Sigmoid colon (tissue), 7 donors: ENCODE data around the gene PHF21A. TPM values are rescaled to one million over a fixed set of nuclear protein-coding genes. Genes with fewer than 3 reads are reported as not detected.
"Not testable (repeated sequence)": the region's sequence is repeated elsewhere in the genome, so short reads cannot be mapped to it uniquely, and the experiment has no call there.

Source experiments
- DNase-seq: peaks from one replicate; pipeline ENCODE4 v3.0.0-alpha.2; 2019
- H3K27ac ChIP-seq, 4 donors: fragments of 200-600 bp; sonication (generic); one replicate each; pipeline ENCODE4 v1.5.1; 2016 to 2019; ENCODE audit warnings: mild to moderate bottlenecking in 1 of 4
- H3K27me3 ChIP-seq, 3 donors: fragments of 200-600 bp; sonication (generic); one replicate each; pipeline ENCODE4 v1.5.1; 2019; ENCODE audit warnings: mild to moderate bottlenecking in 1 of 3
- H3K36me3 ChIP-seq, 4 donors: fragments of 200-600 bp; sonication (generic); one replicate each; pipeline ENCODE4 v1.5.1; 2016 to 2019
- H3K4me1 ChIP-seq, 4 donors: fragments of 200-600 bp; sonication (generic); one replicate each; pipeline ENCODE4 v1.5.1; 2017 to 2019
- H3K4me3 ChIP-seq, 4 donors: fragments of 200-600 bp; sonication (generic); one replicate each; pipeline ENCODE4 v1.5.1; 2017 to 2019; ENCODE audit warnings: mild to moderate bottlenecking in 2 of 4, moderate library complexity in 1 of 4
- H3K9me3 ChIP-seq, 4 donors: fragments of 200-600 bp in 3 of 4; sonication (generic) in 3 of 4; one replicate each; pipeline versions ENCODE4 v1.5.1 to v1.6.1; 2013 to 2019
- EP300 ChIP-seq, 4 donors: sonication (generic); formaldehyde crosslinking; IDR thresholded peaks; one replicate each; pipeline ENCODE4 v1.6.1; 2017; ENCODE audit warnings: antibody characterized with exemption in 4 of 4
- POLR2A ChIP-seq, 2 donors: fragments of 450-650 bp; IDR thresholded peaks; one replicate each; pipeline ENCODE4 v1.6.1; 2016; ENCODE audit warnings: antibody characterized with exemption in 2 of 2, mild to moderate bottlenecking in 2 of 2, moderate library complexity in 2 of 2
- POLR2AphosphoS5 ChIP-seq, 4 donors: sonication (generic); formaldehyde crosslinking; IDR thresholded peaks; one replicate each; pipeline ENCODE4 v1.6.1; 2017; ENCODE audit warnings: antibody characterized with exemption in 4 of 4
- WGBS, 2 donors: extraction: QIAGEN DNeasy Blood & Tissue Kit; methylation state at CpG; one replicate each; pipeline ENCODE4 v1.1.7; 2013; 5-methylcytosine and 5-hydroxymethylcytosine counted together
- intact Hi-C: fragments of 100-400 bp; cut with DNase I; formaldehyde crosslinking; loops from one replicate; pipeline ENCODE4 v1.15.1; 2023
- polyA plus RNA-seq, 3 donors: library from polyadenylated mRNA; stranded (reverse); fragments of 200-250 nt; gene quantifications; one replicate each; pipeline ENCODE4 v1.2.3, GENCODE V29; 2013
- total RNA-seq, 4 donors: library from RNA; depleted of rRNA; stranded (reverse); fragments of >200 nt; gene quantifications; one replicate each; pipeline ENCODE4 v1.1.0, GENCODE V29; 2016
- TF ChIP-seq, protein P1 (sequence below), 4 experiments: fragments of 450-650 bp in 3 of 4; fragments of 200-600 bp in 1 of 4; IDR thresholded peaks; one replicate each; pipeline ENCODE4 v1.5.1; 2016 to 2019; ENCODE audit warnings: antibody characterized with exemption in 4 of 4, mild to moderate bottlenecking in 3 of 4, moderate library complexity in 2 of 4
- donor health status: healthy with polysubstance abuse.
- donor health status: Bipolar disorder and iron deficiency.
- donor health status: healthy.

Gene PHF21A
- total and polyA plus RNA-seq, 7 donors = 5.3 to 58.6 (median 30.3) TPM

GRCh38 chr11:45982656-45983470 is 138.4 kb downstream of the PHF21A start:
- DNase-seq = no peak
- Histone ChIP-seq H3K27me3 (no peaks in the 10 kb centered on the region), H3K36me3 (peaks cover 0 to 20% (median 10%) of the 10 kb centered on the region in 4 donors), H3K9me3 (no peaks in the 10 kb centered on the region), H3K4me1 (peaks cover 0 to 20% (median 19%) of the 10 kb centered on the region in 4 donors), H3K27ac (no peak overlapping the region), H3K4me3 (no peak overlapping the region)
- TF ChIP-seq POLR2A (IDR thresholded peaks at IDR 0.05) = no peak
- no peak for TF ChIP-seq POLR2AphosphoS5 (IDR thresholded peaks at IDR 0.05)
- TF ChIP-seq EP300 (IDR thresholded peaks at IDR 0.05) = no peak
- TF ChIP-seq, protein P1, sequence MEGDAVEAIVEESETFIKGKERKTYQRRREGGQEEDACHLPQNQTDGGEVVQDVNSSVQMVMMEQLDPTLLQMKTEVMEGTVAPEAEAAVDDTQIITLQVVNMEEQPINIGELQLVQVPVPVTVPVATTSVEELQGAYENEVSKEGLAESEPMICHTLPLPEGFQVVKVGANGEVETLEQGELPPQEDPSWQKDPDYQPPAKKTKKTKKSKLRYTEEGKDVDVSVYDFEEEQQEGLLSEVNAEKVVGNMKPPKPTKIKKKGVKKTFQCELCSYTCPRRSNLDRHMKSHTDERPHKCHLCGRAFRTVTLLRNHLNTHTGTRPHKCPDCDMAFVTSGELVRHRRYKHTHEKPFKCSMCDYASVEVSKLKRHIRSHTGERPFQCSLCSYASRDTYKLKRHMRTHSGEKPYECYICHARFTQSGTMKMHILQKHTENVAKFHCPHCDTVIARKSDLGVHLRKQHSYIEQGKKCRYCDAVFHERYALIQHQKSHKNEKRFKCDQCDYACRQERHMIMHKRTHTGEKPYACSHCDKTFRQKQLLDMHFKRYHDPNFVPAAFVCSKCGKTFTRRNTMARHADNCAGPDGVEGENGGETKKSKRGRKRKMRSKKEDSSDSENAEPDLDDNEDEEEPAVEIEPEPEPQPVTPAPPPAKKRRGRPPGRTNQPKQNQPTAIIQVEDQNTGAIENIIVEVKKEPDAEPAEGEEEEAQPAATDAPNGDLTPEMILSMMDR (IDR thresholded peaks at IDR 0.05) = no peak
- intact Hi-C loops = no loop called here
- 73 to 82% methylated on average over 8 of the region's 8 CpGs for WGBS, 2 donors

GRCh38 chr11:45981826-45982225 is 139.4 kb downstream of the PHF21A start:
- intact Hi-C loops, DNase-seq, H3K9me3 ChIP-seq, H3K4me3 ChIP-seq, H3K27ac ChIP-seq, H3K27me3 ChIP-seq: not testable (repeated sequence)
- Histone ChIP-seq H3K36me3 (peaks cover 0 to 31% (median 10%) of the 10 kb centered on the region in 4 donors), H3K4me1 (peaks cover 0 to 20% (median 19%) of the 10 kb centered on the region in 4 donors)
- 58 to 76% methylated on average over 5 of the region's 5 CpGs for WGBS, 2 donors

GRCh38 chr11:45974806-45975205 is 146.4 kb downstream of the PHF21A start:
- H3K27ac ChIP-seq = no peak overlapping the region
- H3K4me3 ChIP-seq = no peak overlapping the region
- no peaks in the 10 kb centered on the region for H3K9me3 ChIP-seq
- TF ChIP-seq, protein P1 (IDR thresholded peaks at IDR 0.05) = no peak
- TF ChIP-seq EP300 (IDR thresholded peaks at IDR 0.05) = no peak
- no peak for TF ChIP-seq POLR2A (IDR thresholded peaks at IDR 0.05)
- H3K4me1 ChIP-seq = no peaks in the 10 kb centered on the region
- peaks cover 6 to 65% (median 21%) of the 10 kb centered on the region in 4 donors for H3K36me3 ChIP-seq
- WGBS, 2 donors = 91 to 92% methylated on average over 1 of the region's 1 CpG
- no peaks in the 10 kb centered on the region for H3K27me3 ChIP-seq
- intact Hi-C loops = no loop called here
- no peak for DNase-seq

DNA sequence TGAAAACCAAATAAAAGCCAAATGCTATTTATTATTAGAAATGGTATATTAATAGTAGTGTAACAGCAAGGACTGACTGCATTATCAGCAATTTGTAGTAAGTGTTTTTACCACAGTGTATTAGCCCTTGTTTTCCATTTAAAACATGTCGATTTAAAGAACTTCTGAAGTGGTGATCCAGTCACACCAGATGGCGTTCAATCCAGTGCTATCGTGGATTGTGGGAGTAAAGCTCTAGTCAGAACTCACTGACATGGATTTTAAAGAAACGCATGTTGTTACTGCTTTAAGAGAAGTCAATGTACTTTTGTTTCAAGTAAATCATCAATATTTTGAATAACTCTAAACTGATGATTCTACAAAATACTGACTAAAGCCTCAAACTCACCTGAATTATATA is 147.7 kb downstream of the PHF21A start:
- Histone ChIP-seq H3K4me3 (no peak overlapping the region), H3K36me3 (peaks cover 9 to 64% (median 25%) of the 10 kb centered on the region in 4 donors), H3K4me1 (no peaks in the 10 kb centered on the region), H3K27ac (no peak overlapping the region), H3K27me3 (no peaks in the 10 kb centered on the region), H3K9me3 (no peaks in the 10 kb centered on the region)
- intact Hi-C loops = no loop called here
- WGBS, 2 donors = 91 to 94% methylated on average over 4 of the region's 4 CpGs
- TF ChIP-seq, protein P1 (IDR thresholded peaks at IDR 0.05) = no peak
- TF ChIP-seq EP300 (IDR thresholded peaks at IDR 0.05) (no peak), POLR2AphosphoS5 (IDR thresholded peaks at IDR 0.05) (no peak), POLR2A (IDR thresholded peaks at IDR 0.05) (no peak)
- no peak for DNase-seq

DNA sequence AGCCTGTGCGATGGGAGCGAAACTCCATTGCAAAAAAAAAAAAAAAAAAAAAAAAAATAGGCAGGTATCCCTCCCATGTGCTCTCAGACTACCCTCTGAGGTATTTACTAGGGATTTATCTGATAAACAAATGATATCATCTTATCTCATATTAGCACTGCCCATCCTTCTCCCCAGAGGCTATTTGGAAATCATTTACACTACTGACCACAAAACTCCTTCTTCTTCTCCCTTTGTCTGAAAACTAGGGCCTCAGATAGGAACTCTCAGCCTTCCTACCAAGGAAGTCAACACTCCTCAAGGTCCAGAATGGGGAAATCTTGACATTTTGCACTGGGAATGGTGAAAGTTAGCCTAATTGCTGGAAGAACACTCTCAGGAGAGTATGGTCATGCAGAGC is 152.4 kb downstream of the PHF21A start:
- Histone ChIP-seq H3K9me3 (no peaks in the 10 kb centered on the region), H3K4me3 (no peak overlapping the region), H3K4me1 (peaks cover 0 to 7% (median 3%) of the 10 kb centered on the region in 4 donors), H3K36me3 (peaks cover 16 to 76% (median 26%) of the 10 kb centered on the region in 4 donors), H3K27me3 (no peaks in the 10 kb centered on the region), H3K27ac (no peak overlapping the region)
- WGBS, 2 donors = 93 to 95% methylated on average over 2 of the region's 2 CpGs
- DNase-seq = no peak
- intact Hi-C loops = loop anchor here (5.0 to 10.0 kb wide), 3 partner anchors 153 to 326 kb away; partner anchors contain the start of gene PHF21A
- TF ChIP-seq, protein P1 (IDR thresholded peaks at IDR 0.05) = no peak
- TF ChIP-seq POLR2AphosphoS5 (IDR thresholded peaks at IDR 0.05) (no peak), EP300 (IDR thresholded peaks at IDR 0.05) (no peak), POLR2A (IDR thresholded peaks at IDR 0.05) (no peak)
